ENCODE measurements around the gene ULK3. TPM values are rescaled to one million over a fixed set of nuclear protein-coding genes. Genes with fewer than 3 reads are reported as not detected.

Gene ULK3
- total and polyA plus RNA-seq, 10 of the 15 experiments (the other 5 are each of a cell fraction or from before 2014, with no cell fraction given) = 0.64 to 38.8 (median 27.1) TPM

DNA sequence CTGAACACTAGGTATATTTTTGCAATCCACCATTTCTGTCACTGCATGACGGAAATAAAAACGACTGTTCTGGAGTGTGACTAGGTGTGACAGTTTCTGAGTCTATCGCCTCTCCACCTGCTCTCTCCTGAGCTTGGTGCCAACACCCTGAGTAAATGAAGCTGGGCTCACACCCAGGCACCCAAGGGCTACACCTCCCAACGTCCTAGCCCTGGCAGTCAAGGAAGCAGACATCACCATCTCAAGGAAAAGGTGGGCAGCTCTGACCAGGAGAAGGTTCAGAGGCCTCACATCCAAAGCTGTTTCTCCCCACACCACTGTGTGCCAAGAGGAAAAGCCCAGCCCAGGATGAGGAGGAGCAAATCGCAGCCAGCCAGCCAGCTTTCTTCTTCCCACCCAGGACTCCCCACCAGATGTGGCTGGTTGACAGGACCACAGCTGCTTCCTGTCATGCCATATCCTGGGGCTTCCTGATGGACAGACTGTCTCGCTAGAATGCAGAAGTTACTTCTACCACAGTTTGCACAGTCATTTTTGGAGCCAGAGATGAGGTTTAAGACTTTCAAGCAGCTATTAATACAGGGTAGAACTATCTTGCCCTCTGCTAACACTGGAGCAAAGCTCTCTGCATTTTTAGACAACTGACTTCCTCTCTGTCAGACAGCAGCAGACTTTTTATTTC is 26.9 kb upstream of the ULK3 start (continued):
- no peak for TF ChIP-seq USF2 (IDR thresholded peaks at IDR 0.05; ENCODE audit: borderline replicate concordance, low read depth, low read length)
- TF ChIP-seq ZNF687 (IDR thresholded peaks at IDR 0.05) = no peak
- TF ChIP-seq FOXK2 (IDR thresholded peaks at IDR 0.05) = no peak
- no peak for TF ChIP-seq BRCA1 (IDR thresholded peaks at IDR 0.05; ENCODE audit: low read depth, low read length)
- no peak for TF ChIP-seq SMAD5 (IDR thresholded peaks at IDR 0.05; ENCODE audit: low read depth)
- TF ChIP-seq MYB (IDR thresholded peaks at IDR 0.05; ENCODE audit: borderline replicate concordance, low read depth, low read length) = 0 out of 2 replicates have a peak, but pooled peaks have one; percentile 28
- TF ChIP-seq SUPT20H (IDR thresholded peaks at IDR 0.05; ENCODE audit: borderline replicate concordance, control insufficient read depth, low read depth, low read length) = no peak
- TF ChIP-seq ZSCAN29 (IDR thresholded peaks at IDR 0.05) = no peak
- no peak for TF ChIP-seq SIX5 (IDR thresholded peaks at IDR 0.05; ENCODE audit: low read depth, low read length, severe bottlenecking)
- no peak for TF ChIP-seq ZNF274 (IDR thresholded peaks at IDR 0.05; ENCODE audit: insufficient read depth, insufficient read length)
- no peak for TF ChIP-seq RB1 (IDR thresholded peaks at IDR 0.05; ENCODE audit: borderline replicate concordance)
- no peak for TF ChIP-seq CBX3 (IDR thresholded peaks at IDR 0.05; ENCODE audit: borderline replicate concordance, low read depth)
- peak; percentile 82 for TF ChIP-seq MEF2B (IDR thresholded peaks at IDR 0.05; ENCODE audit: partially characterized antibody, poor library complexity, severe bottlenecking)
- TF ChIP-seq YY1 (IDR thresholded peaks at IDR 0.05; ENCODE audit: low read depth, low read length) = 0 out of 2 replicates have a peak, but pooled peaks have one; percentile 16
- TF ChIP-seq WRNIP1 (IDR thresholded peaks at IDR 0.05; ENCODE audit: borderline replicate concordance, low read depth, low read length) = 0 out of 2 replicates have a peak, but pooled peaks have one; percentile 34
- TF ChIP-seq BCL11A (IDR thresholded peaks at IDR 0.05; ENCODE audit: low read depth, low read length) = peak; percentile 97
- TF ChIP-seq NBN (IDR thresholded peaks at IDR 0.05) = peak; percentile 91
- TF ChIP-seq RCOR1 (conservative IDR thresholded peaks at IDR 0.05; ENCODE audit: low read depth, low read length) = 0 out of 2 replicates have a peak, but pooled peaks have one; percentile 40
- TF ChIP-seq SUZ12 (IDR thresholded peaks at IDR 0.05; ENCODE audit: unreplicated experiment) = no peak
- TF ChIP-seq MXI1 (IDR thresholded peaks at IDR 0.05; ENCODE audit: low read depth, low read length) = peak; percentile 76
- TF ChIP-seq RELB (IDR thresholded peaks at IDR 0.05; ENCODE audit: low read depth) = peak; percentile 92
- no peak for TF ChIP-seq SMAD1 (IDR thresholded peaks at IDR 0.05; ENCODE audit: low read depth, partially characterized antibody)
- no peak for TF ChIP-seq IRF5 (IDR thresholded peaks at IDR 0.05; ENCODE audit: borderline replicate concordance)

All from GM12878 (cell line).